Endothelial cell of umbilical vein (primary cell): ENCODE results near the gene ITPRIPL1. TPM values are rescaled to one million over a fixed set of nuclear protein-coding genes. Genes with fewer than 3 reads are reported as not detected.

ENCODE experiments used
- BruUV-seq: library from RNA; stranded (reverse); fragments of 400-500 nt; replicated peaks from 2 replicates; lab custom pipeline; 2021; lab: Mats Ljungman, UMichigan
- CTCF ChIA-PET: fragments of 300-600, 350-600 bp; sonication (Branson Sonifier 250); formaldehyde crosslinking; loops from one replicate; lab custom pipeline; 2021; ENCODE audit warnings: antibody characterized with exemption, inconsistent platforms; lab: Charles Lee
- POLR2A ChIA-PET: fragments of 300-600, 350-600 bp; sonication (Branson Sonifier 250); formaldehyde crosslinking; loops from one replicate; lab custom pipeline; 2021; ENCODE audit warnings: antibody characterized with exemption, inconsistent platforms; lab: Charles Lee
- DNase-seq: peaks from one replicate; pipeline ENCODE4 v3.0.0-alpha.2; 2011; ENCODE audit warnings: low read depth, low spot score
- FAIRE-seq: peaks from 2 replicates; lab custom pipeline; 2011; peaks lifted over from hg19 to GRCh38; lab: Jason Lieb, UNC
- H2AFZ ChIP-seq: 2 replicates; pipeline ENCODE4 v1.6.0; 2012; ENCODE audit warnings: low read depth, low read length, control low read depth, inconsistent platforms
- H3K27ac ChIP-seq: 2 replicates; pipeline ENCODE4 v1.5.1; 2011; ENCODE audit warnings: low read depth, mild to moderate bottlenecking, control low read depth, low read length, moderate library complexity; ENCODE audit not compliant: insufficient read depth
- H3K27me3 ChIP-seq, 2 experiments: 2 replicates each; pipeline versions ENCODE4 v1.6.0 to v1.6.1; 2011; ENCODE audit warnings: low read length in 2 of 2, mixed read lengths in 1 of 2; ENCODE audit not compliant: control insufficient read depth in 2 of 2, insufficient read depth in 2 of 2
- H3K36me3 ChIP-seq, 2 experiments: 2 replicates in 1 of 2; 3 replicates in 1 of 2; pipeline ENCODE4 v1.5.1; 2011; ENCODE audit warnings: low read length in 2 of 2, mild to moderate bottlenecking in 1 of 2, moderate library complexity in 1 of 2; ENCODE audit not compliant: control insufficient read depth in 2 of 2, insufficient read depth in 2 of 2; ENCODE audit errors: extremely low read depth in 1 of 2
- H3K4me1 ChIP-seq: 3 replicates; pipeline ENCODE4 v1.5.1; 2011; ENCODE audit warnings: mild to moderate bottlenecking, low read length; ENCODE audit not compliant: control insufficient read depth, insufficient read depth; ENCODE audit errors: extremely low read depth
- H3K4me2 ChIP-seq: 2 replicates; pipeline ENCODE4 v1.6.1; 2011; ENCODE audit warnings: low read length, control low read depth, mixed read lengths; ENCODE audit not compliant: insufficient read depth
- H3K4me3 ChIP-seq, 3 experiments: fragments of 200-600 bp in 1 of 3; sonication (generic), shearing (Covaris generic) in 1 of 3; replicated peaks in 1 of 3; 2 replicates each; pipeline ENCODE4 v1.5.1; 2011 to 2016; ENCODE audit warnings: control low read depth in 3 of 3, low read length in 3 of 3, mild to moderate bottlenecking in 2 of 3, inconsistent platforms in 1 of 3, low read depth in 1 of 3, moderate library complexity in 1 of 3; ENCODE audit not compliant: insufficient read depth in 1 of 3
- H3K79me2 ChIP-seq: 2 replicates; pipeline ENCODE4 v1.6.0; 2012; ENCODE audit warnings: low read length, inconsistent platforms; ENCODE audit not compliant: control insufficient read depth, insufficient read depth
- H3K9ac ChIP-seq: replicated peaks from 2 replicates; pipeline ENCODE3; 2011; ENCODE audit warnings: low read length, control low read depth; ENCODE audit not compliant: insufficient read depth; ENCODE audit errors: extremely low read depth
- H3K9me1 ChIP-seq: replicated peaks from 3 replicates; pipeline ENCODE4 v1.6.0; 2011; ENCODE audit warnings: mild to moderate bottlenecking, low read length; ENCODE audit not compliant: control insufficient read depth, insufficient read depth; ENCODE audit errors: extremely low read depth
- H3K9me3 ChIP-seq: replicated peaks from 2 replicates; pipeline ENCODE4 v1.5.1; 2012; ENCODE audit warnings: low read length, inconsistent platforms; ENCODE audit not compliant: control insufficient read depth, insufficient read depth
- H4K20me1 ChIP-seq: replicated peaks from 2 replicates; pipeline ENCODE3; 2011; ENCODE audit warnings: mild to moderate bottlenecking, low read length; ENCODE audit not compliant: control insufficient read depth, insufficient read depth; ENCODE audit errors: extremely low read depth
- EZH2 ChIP-seq: IDR thresholded peaks from 2 replicates; pipeline ENCODE4 v1.6.1; 2012; ENCODE audit warnings: borderline replicate concordance, low read depth, mild to moderate bottlenecking, moderate library complexity, low read length, inconsistent platforms; ENCODE audit not compliant: severe bottlenecking
- FOS ChIP-seq: IDR thresholded peaks from 2 replicates; pipeline ENCODE4 v1.6.1; 2011; ENCODE audit warnings: mild to moderate bottlenecking, low read length, moderate library complexity, borderline replicate concordance; ENCODE audit not compliant: insufficient read depth
- GATA2 ChIP-seq: IDR thresholded peaks from 2 replicates; pipeline ENCODE4 v1.7.0; 2011; ENCODE audit warnings: low read depth, mild to moderate bottlenecking, moderate library complexity, mixed read lengths, low read length; ENCODE audit not compliant: insufficient read length, insufficient read depth
- JUN ChIP-seq: IDR thresholded peaks from 2 replicates; pipeline ENCODE4 v1.6.1; 2011; ENCODE audit warnings: borderline replicate concordance, low read depth; ENCODE audit not compliant: insufficient read length, insufficient read depth
- MYC ChIP-seq: IDR thresholded peaks from one replicate; pipeline ENCODE4 v1.6.1; 2011; ENCODE audit warnings: mild to moderate bottlenecking, low read depth, low read length
- POLR2AphosphoS5 ChIP-seq: IDR thresholded peaks from 2 replicates; pipeline ENCODE4 v1.6.1; 2012; ENCODE audit warnings: low read depth, mild to moderate bottlenecking, control low read depth, low read length, moderate library complexity; ENCODE audit not compliant: insufficient read depth
- dilution Hi-C: fragments of 300-500 bp; cut with MboI; formaldehyde crosslinking; loops from one replicate; pipeline ENCODE4 v1.15.0; 2019; ENCODE audit warnings: low sequenced_read_pairs; ENCODE audit not compliant: extremely low pct_ligation_motif_present
- intact Hi-C: fragments of 100-400 bp; cut with micrococcal nuclease; formaldehyde crosslinking; loops from one replicate; pipeline ENCODE4 v1.10.0; 2022
- polyA plus RNA-seq, 4 experiments: library from polyadenylated mRNA; depleted of rRNA in 3 of 4; stranded (reverse) in 3 of 4; unstranded in 1 of 4; fragments of >200 nt; gene quantifications; 2 replicates each; pipeline versions ENCODE4 v1.2.1 to v1.2.3, GENCODE V29; 2011 to 2012; ENCODE audit warnings: missing spikeins in 1 of 4
- total RNA-seq: library from RNA; stranded (reverse); gene quantifications from 2 replicates; pipeline ENCODE4 v1.2.3, GENCODE V29; 2021
- TF ChIP-seq, protein P1 (sequence below): IDR thresholded peaks from 2 replicates; pipeline ENCODE4 v1.6.1; 2011; ENCODE audit not compliant: insufficient read depth, insufficient read length
- TF ChIP-seq, protein P2 (sequence below), 2 donors: IDR thresholded peaks; 1 replicate in 1 of 2; 2 replicates in 1 of 2; pipeline ENCODE4 v1.5.1; 2011; ENCODE audit warnings: low read length in 2 of 2, mild to moderate bottlenecking in 2 of 2, moderate library complexity in 2 of 2, control low read depth in 1 of 2, inconsistent platforms in 1 of 2, low read depth in 1 of 2; ENCODE audit not compliant: insufficient read depth in 1 of 2; ENCODE audit errors: extremely low read depth in 1 of 2

The ITPRIPL1 gene
- total and polyA plus RNA-seq, 2 donors (not counting 3 experiments of a cell fraction or from before 2014, with no cell fraction given) = 2.6 to 5.8 TPM

DNA sequence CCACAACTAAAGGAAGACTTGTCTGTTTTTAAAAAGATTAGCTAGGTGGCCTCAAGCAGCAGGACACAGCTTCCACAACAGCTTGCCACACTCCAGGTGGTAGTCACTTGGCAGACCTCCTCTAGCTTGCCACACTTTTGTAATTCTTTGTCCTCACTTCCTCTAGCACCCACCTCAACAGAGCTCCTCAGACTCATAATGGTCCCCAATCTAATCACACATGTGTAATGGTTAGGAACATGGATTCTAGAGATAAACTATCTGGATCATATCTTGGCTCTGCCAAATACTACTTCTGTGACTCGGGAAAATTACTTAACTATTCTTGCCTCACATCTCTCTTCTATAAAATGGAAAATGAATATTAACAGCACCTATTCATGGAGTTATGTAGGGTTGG, 23.3 kb upstream of the ITPRIPL1 start:
- Histone ChIP-seq H3K79me2 (peaks cover 20% of the 10 kb centered on the region), H3K9ac (no peak overlapping the region), H3K4me2 (no peak overlapping the region), H3K27ac (no peak overlapping the region), H3K4me3 (no peak overlapping the region), H2AFZ (no peak overlapping the region), H3K9me3 (no peaks in the 10 kb centered on the region), H3K9me1 (no peaks in the 10 kb centered on the region), H3K4me1 (peaks cover 11% of the 10 kb centered on the region), H4K20me1 (no peaks in the 10 kb centered on the region), H3K27me3 (no peaks in the 10 kb centered on the region), H3K36me3 (peaks cover 22 to 48% of the 10 kb centered on the region in 2 experiments)
- TF ChIP-seq JUN (no peak), EZH2 (no peak), MYC (no peak), POLR2AphosphoS5 (no peak), FOS (no peak), GATA2 (no peak)
- TF ChIP-seq, protein P1, sequence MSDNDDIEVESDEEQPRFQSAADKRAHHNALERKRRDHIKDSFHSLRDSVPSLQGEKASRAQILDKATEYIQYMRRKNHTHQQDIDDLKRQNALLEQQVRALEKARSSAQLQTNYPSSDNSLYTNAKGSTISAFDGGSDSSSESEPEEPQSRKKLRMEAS = no peak
- TF ChIP-seq, protein P2, sequence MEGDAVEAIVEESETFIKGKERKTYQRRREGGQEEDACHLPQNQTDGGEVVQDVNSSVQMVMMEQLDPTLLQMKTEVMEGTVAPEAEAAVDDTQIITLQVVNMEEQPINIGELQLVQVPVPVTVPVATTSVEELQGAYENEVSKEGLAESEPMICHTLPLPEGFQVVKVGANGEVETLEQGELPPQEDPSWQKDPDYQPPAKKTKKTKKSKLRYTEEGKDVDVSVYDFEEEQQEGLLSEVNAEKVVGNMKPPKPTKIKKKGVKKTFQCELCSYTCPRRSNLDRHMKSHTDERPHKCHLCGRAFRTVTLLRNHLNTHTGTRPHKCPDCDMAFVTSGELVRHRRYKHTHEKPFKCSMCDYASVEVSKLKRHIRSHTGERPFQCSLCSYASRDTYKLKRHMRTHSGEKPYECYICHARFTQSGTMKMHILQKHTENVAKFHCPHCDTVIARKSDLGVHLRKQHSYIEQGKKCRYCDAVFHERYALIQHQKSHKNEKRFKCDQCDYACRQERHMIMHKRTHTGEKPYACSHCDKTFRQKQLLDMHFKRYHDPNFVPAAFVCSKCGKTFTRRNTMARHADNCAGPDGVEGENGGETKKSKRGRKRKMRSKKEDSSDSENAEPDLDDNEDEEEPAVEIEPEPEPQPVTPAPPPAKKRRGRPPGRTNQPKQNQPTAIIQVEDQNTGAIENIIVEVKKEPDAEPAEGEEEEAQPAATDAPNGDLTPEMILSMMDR (IDR thresholded peaks at IDR 0.05; ENCODE audit: extremely low read depth in 1 of 2, insufficient read depth in 1 of 2, low read depth in 1 of 2, low read length in 2 of 2) = no peak
- BruUV-seq = no TSS peak
- DNase-seq (no peak), FAIRE-seq (no peak)
- ChIA-PET POLR2A (interaction anchor here (0.6 kb wide), 1 partner anchor 33 kb away, joined by 4 read pairs; no protein-coding TSS in a partner anchor), CTCF (no interaction called here)
- intact Hi-C loops (loop anchor here (2.0 kb wide), 1 partner anchor 43 kb away; no protein-coding TSS in a partner anchor), dilution Hi-C loops (no loop called here)
